Transverse colon (tissue), 3 donors: ENCODE data around the gene TRPT1.

ENCODE experiments used
- CTCF ChIP-seq, 5 experiments: fragments of 200-600 bp in 3 of 5; fragments of 450-650 bp in 2 of 5; sonication (generic) in 3 of 5; IDR thresholded peaks; 1 replicate in 2 of 5; 2 replicates in 3 of 5; pipeline ENCODE4 v1.5.1; 2016 to 2017; ENCODE audit warnings: antibody characterized with exemption in 5 of 5, inconsistent platforms in 3 of 5, mild to moderate bottlenecking in 2 of 5, moderate library complexity in 1 of 5
- EP300 ChIP-seq: sonication (generic); formaldehyde crosslinking; IDR thresholded peaks from one replicate; pipeline ENCODE4 v1.6.1; 2017; ENCODE audit warnings: antibody characterized with exemption, low read depth

- TF ChIP-seq CTCF (IDR thresholded peaks at IDR 0.05) (no peak), EP300 (no peak)
Observed at GRCh38 chr11:64235437-64236161, 9.6 kb upstream of the TRPT1 start.
